Nephron progenitor cell (in vitro differentiated cells): ENCODE measurements around the gene BABAM2.

ENCODE experiments used
- DNase-seq: peaks from one replicate; pipeline ENCODE4 v3.0.0; 2021
- H3K27ac Mint-ChIP-seq: 2 replicates; pipeline ENCODE4 v1.8.0; 2021; ENCODE audit warnings: mild to moderate bottlenecking, moderate library complexity, mixed read lengths
- H3K27me3 Mint-ChIP-seq: 2 replicates; pipeline ENCODE4 v1.8.0; 2021; ENCODE audit warnings: mild to moderate bottlenecking, low read depth, mixed read lengths; ENCODE audit not compliant: poor library complexity
- H3K36me3 Mint-ChIP-seq: 2 replicates; pipeline ENCODE4 v1.8.0; 2021; ENCODE audit warnings: low read depth, mixed read lengths
- H3K4me1 Mint-ChIP-seq: 2 replicates; pipeline ENCODE4 v1.8.0; 2021; ENCODE audit warnings: mixed read lengths
- H3K4me3 Mint-ChIP-seq: 2 replicates; pipeline ENCODE4 v1.8.0; 2021; ENCODE audit warnings: mild to moderate bottlenecking, moderate library complexity, mixed read lengths
- H3K9me3 Mint-ChIP-seq: 2 replicates; pipeline ENCODE4 v1.8.0; 2021; ENCODE audit warnings: mild to moderate bottlenecking, moderate library complexity, mixed read lengths
- CTCF ChIP-seq: fragments of 200-600 bp; sonication (generic); IDR thresholded peaks from 2 replicates; pipeline ENCODE4 v1.5.0; 2021; ENCODE audit warnings: antibody characterized with exemption

Gene BABAM2

GRCh38 chr2:27914805-27915175, 24.3 kb downstream of the BABAM2 start:
- H3K9me3 Mint-ChIP-seq, result no peaks in the 10 kb centered on the region
- no peaks in the 10 kb centered on the region for H3K4me1 Mint-ChIP-seq
- H3K27me3 Mint-ChIP-seq, result peaks cover 2% of the 10 kb centered on the region
- DNase-seq, result no peak
- no peak for TF ChIP-seq CTCF
- H3K36me3 Mint-ChIP-seq, result peaks cover 4% of the 10 kb centered on the region
- H3K4me3 Mint-ChIP-seq, result no peak overlapping the region
- no peak overlapping the region for H3K27ac Mint-ChIP-seq

GRCh38 chr2:27915191-27915590, 24.7 kb downstream of the BABAM2 start:
- no peak for TF ChIP-seq CTCF
- Mint-ChIP-seq H3K9me3 (no peaks in the 10 kb centered on the region), H3K27me3 (peaks cover 2% of the 10 kb centered on the region), H3K4me1 (no peaks in the 10 kb centered on the region), H3K27ac (no peak overlapping the region), H3K36me3 (peaks cover 4% of the 10 kb centered on the region), H3K4me3 (no peak overlapping the region)
- no peak for DNase-seq

- H3K9me3 Mint-ChIP-seq, result no peaks in the 10 kb centered on the region
- H3K4me3 Mint-ChIP-seq, result no peak overlapping the region
- DNase-seq, result no peak
- H3K36me3 Mint-ChIP-seq, result peaks cover 3% of the 10 kb centered on the region
- peaks cover 1% of the 10 kb centered on the region for H3K27me3 Mint-ChIP-seq
- H3K27ac Mint-ChIP-seq, result no peak overlapping the region
- TF ChIP-seq CTCF, result no peak
- no peaks in the 10 kb centered on the region for H3K4me1 Mint-ChIP-seq
Observed at GRCh38 chr2:27915874-27916273, 25.3 kb downstream of the BABAM2 start.

GRCh38 chr2:27916293-27916995, 25.9 kb downstream of the BABAM2 start:
- no peak for TF ChIP-seq CTCF
- Mint-ChIP-seq H3K4me3 (no peak overlapping the region), H3K4me1 (no peaks in the 10 kb centered on the region), H3K27me3 (no peaks in the 10 kb centered on the region), H3K36me3 (no peaks in the 10 kb centered on the region), H3K27ac (no peak overlapping the region), H3K9me3 (no peaks in the 10 kb centered on the region)
- DNase-seq, result no peak

- Mint-ChIP-seq H3K9me3 (no peaks in the 10 kb centered on the region), H3K4me1 (peaks cover under 1% of the 10 kb centered on the region), H3K27me3 (no peaks in the 10 kb centered on the region), H3K27ac (no peak overlapping the region), H3K36me3 (no peaks in the 10 kb centered on the region), H3K4me3 (no peak overlapping the region)
- no peak for DNase-seq
- TF ChIP-seq CTCF, result no peak
Observed at GRCh38 chr2:27920148-27920885, 29.8 kb downstream of the BABAM2 start.

- no peak for TF ChIP-seq CTCF
- H3K27ac Mint-ChIP-seq, result no peak overlapping the region
- no peak overlapping the region for H3K4me3 Mint-ChIP-seq
- H3K36me3 Mint-ChIP-seq, result no peaks in the 10 kb centered on the region
- DNase-seq, result no peak
- H3K9me3 Mint-ChIP-seq, result no peaks in the 10 kb centered on the region
- H3K4me1 Mint-ChIP-seq, result peaks cover 11% of the 10 kb centered on the region
- H3K27me3 Mint-ChIP-seq, result no peaks in the 10 kb centered on the region
Observed at GRCh38 chr2:27921424-27921823, 30.9 kb downstream of the BABAM2 start.
